Heart right ventricle (tissue), 16 donors: Measurements from ENCODE around the gene BICDL1. TPM values are rescaled to one million over a fixed set of nuclear protein-coding genes. Genes with fewer than 3 reads are reported as not detected.

ENCODE experiments used
- ATAC-seq, 8 donors: fragments of 200-7000 bp; cut with Tn5 transposase; one replicate each; pipeline ENCODE4 v1.9.1; 2020; ENCODE audit warnings: mild to moderate bottlenecking in 8 of 8, moderate library complexity in 8 of 8, moderate number of reproducible peaks in 1 of 8
- DNase-seq, 2 donors: peaks; one replicate each; pipeline ENCODE4 v3.0.0-alpha.2; 2020
- H3K27ac ChIP-seq, 10 donors: fragments of 200-600 bp; sonication (generic) in 2 of 10; one replicate each; pipeline versions ENCODE4 v1.5.0 to v1.8.0; 2020 to 2022; ENCODE audit warnings: mild to moderate bottlenecking in 3 of 10
- H3K27me3 ChIP-seq, 7 donors: fragments of 200-600 bp; one replicate each; pipeline ENCODE4 v1.8.0; 2021 to 2022; ENCODE audit warnings: mild to moderate bottlenecking in 2 of 7
- H3K36me3 ChIP-seq, 9 donors: fragments of 200-600 bp; sonication (generic) in 1 of 9; one replicate each; pipeline versions ENCODE4 v1.5.0 to v1.8.0; 2020 to 2022; ENCODE audit warnings: mild to moderate bottlenecking in 2 of 9
- H3K4me1 ChIP-seq, 9 donors: fragments of 200-600 bp; sonication (generic) in 1 of 9; one replicate each; pipeline versions ENCODE4 v1.5.0 to v1.8.0; 2020 to 2022; ENCODE audit warnings: mild to moderate bottlenecking in 4 of 9
- H3K4me3 ChIP-seq, 10 donors: fragments of 200-600 bp; sonication (generic) in 2 of 10; one replicate each; pipeline versions ENCODE4 v1.5.0 to v1.8.0; 2020 to 2022; ENCODE audit warnings: mild to moderate bottlenecking in 7 of 10, moderate library complexity in 2 of 10
- H3K9me3 ChIP-seq, 11 donors: fragments of 200-600 bp in 10 of 11; sonication (generic) in 2 of 11; one replicate each; pipeline versions ENCODE4 v1.5.0 to v1.8.0; 2013 to 2022; ENCODE audit warnings: mild to moderate bottlenecking in 2 of 11, control low read depth in 1 of 11, moderate library complexity in 1 of 11
- WGBS, 2 donors: extraction: QIAGEN DNeasy Blood & Tissue Kit; methylation state at CpG; one replicate each; pipeline ENCODE4 v1.1.7; 2013; ENCODE audit warnings: inconsistent platforms in 1 of 2; 5-methylcytosine and 5-hydroxymethylcytosine counted together
- intact Hi-C, 10 donors: fragments of 100-400 bp; cut with DNase I; formaldehyde crosslinking; loops; one replicate each; pipeline versions ENCODE4 v1.11.1 to v1.14.2; 2022
- polyA plus RNA-seq, 2 donors: library from polyadenylated mRNA; stranded (reverse); fragments of 200-250 nt; gene quantifications; one replicate each; pipeline ENCODE4 v1.2.3, GENCODE V29; 2013
- total RNA-seq, 10 donors: library from RNA; stranded (reverse); fragmentation: NEBNext Ultra II Directional in 3 of 10; extraction: Animal tissue kit (Norgen Biotek cat#: 25700) in 3 of 10; gene quantifications; one replicate each; pipeline versions ENCODE4 v1.2.1 to v1.2.4, GENCODE V29; 2021 to 2023
- TF ChIP-seq, protein P1 (sequence below), 9 donors: fragments of 200-600 bp; sonication (generic) in 2 of 9; IDR thresholded peaks; one replicate each; pipeline versions ENCODE4 v1.5.0 to v1.8.0; 2021 to 2022; ENCODE audit warnings: antibody characterized with exemption in 9 of 9, mild to moderate bottlenecking in 5 of 9, moderate library complexity in 1 of 9
- donor health status: Arrhythmogenic right ventricular cardiomyopathy.
- donor health status: ischemic (EF 13 %, LVEDD 7.1; RV severe dilation, severe dysfunction).
- donor health status: healthy with polysubstance abuse.
- donor health status: DM: no; HTN: yes; CAD: no.
- donor health status: DM: no; HTN: no; CAD: no.
- donor health status: ischemic (EF 25% LVEDD 6.9; RV normal size, moderate dysfunction).
- donor health status: ischemic (EF 25% LVEDD 5.7; RV mildly dilated, moderate dysfunction).
- donor health status: healthy.
- donor health status: DM: yes; HTN: yes; CAD: no.
- donor health status: Ischemic cardiomyopathy.
- donor health status: ischemic (EF 35%, LVEDD 5.7; RV mildly dilated, moderate dysfunction).
- donor health status: nonischemic (EF 11% LVEDD 7.7; RV severe dilation, severe dysfunction).
- donor health status: DM: yes; HTN: yes; CAD: no.
- donor health status: PGD.
- donor health status: ischemic (EF 29% LVEDD 5.4; RV normal size, mild dysfunction).
- donor health status: nonischemic (EF 23%, LVEDD 6.1; RV moderate dilation, normal function).

Gene BICDL1
- total and polyA plus RNA-seq, 12 donors: 0.10 to 1.5 (median 0.34) TPM; not detected in 2

DNA sequence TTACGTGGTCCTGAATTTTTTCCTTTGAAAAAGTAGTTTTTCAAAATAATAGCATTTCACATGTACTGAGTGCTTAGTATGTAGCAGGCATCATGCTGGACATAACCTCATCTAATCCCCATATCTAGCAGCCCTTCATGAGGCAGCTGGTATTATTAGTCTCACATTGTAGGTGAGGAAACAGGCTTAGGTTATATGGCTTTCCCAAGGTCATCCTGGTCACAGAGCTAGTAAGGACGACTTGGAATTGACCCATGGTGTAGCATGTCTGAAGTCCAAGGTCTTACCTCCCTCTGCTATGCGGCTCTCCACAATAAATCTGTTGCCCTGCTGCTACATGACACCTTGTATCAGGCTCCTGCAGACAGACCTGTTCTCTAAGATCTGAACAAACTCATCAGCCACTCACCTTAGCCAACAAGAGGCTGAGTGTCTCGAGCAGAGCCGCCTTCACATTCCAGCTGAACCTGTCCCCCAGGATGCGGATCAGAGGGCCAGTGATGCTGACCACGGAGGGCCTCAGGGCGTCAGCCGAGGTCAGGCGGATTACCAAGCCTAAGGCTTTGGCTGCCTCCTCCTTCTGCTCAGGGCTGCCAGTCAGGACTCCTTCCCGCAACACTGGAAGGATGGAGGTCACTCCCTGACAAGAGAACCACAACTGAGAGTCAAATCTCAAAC is 147.2 kb downstream of the BICDL1 start:
- peaks cover 0 to 22% (median 9%) of the 10 kb centered on the region in 9 donors for H3K4me1 ChIP-seq
- 86 to 90% methylated on average over 11 of the region's 11 CpGs for WGBS, 2 donors
- DNase-seq: no peak
- no peaks in the 10 kb centered on the region for H3K9me3 ChIP-seq
- peaks cover 0 to 100% (median 96%) of the 10 kb centered on the region in 9 donors for H3K36me3 ChIP-seq
- TF ChIP-seq, protein P1, sequence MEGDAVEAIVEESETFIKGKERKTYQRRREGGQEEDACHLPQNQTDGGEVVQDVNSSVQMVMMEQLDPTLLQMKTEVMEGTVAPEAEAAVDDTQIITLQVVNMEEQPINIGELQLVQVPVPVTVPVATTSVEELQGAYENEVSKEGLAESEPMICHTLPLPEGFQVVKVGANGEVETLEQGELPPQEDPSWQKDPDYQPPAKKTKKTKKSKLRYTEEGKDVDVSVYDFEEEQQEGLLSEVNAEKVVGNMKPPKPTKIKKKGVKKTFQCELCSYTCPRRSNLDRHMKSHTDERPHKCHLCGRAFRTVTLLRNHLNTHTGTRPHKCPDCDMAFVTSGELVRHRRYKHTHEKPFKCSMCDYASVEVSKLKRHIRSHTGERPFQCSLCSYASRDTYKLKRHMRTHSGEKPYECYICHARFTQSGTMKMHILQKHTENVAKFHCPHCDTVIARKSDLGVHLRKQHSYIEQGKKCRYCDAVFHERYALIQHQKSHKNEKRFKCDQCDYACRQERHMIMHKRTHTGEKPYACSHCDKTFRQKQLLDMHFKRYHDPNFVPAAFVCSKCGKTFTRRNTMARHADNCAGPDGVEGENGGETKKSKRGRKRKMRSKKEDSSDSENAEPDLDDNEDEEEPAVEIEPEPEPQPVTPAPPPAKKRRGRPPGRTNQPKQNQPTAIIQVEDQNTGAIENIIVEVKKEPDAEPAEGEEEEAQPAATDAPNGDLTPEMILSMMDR (IDR thresholded peaks at IDR 0.05): no peak
- no peaks in the 10 kb centered on the region for H3K27me3 ChIP-seq
- intact Hi-C loops: loop anchor here in 1 of 10 donors (10.0 kb wide), 1 partner anchor 49 kb away; no protein-coding TSS in a partner anchor
- no peak overlapping the region for H3K4me3 ChIP-seq
- no peak for ATAC-seq
- H3K27ac ChIP-seq: no peak overlapping the region

DNA sequence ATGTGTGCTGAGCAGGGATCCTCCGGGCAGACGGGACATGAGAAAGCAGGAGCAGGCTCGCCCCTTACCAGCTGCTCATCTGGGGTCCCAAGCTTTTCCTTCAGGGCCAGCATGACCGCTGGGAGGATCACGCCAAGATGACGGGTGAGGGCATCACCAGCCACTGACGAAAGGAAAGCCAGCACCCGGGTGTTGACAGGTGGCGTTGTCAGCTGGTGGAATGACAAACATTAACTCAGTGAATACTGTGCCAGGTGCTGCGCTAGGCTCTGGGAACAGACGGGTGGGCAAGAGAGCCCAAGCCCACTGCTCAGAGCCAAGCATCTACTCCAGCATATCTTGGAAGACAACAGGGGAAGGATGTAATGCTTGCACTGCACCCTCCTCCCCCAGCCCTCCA is 148.8 kb downstream of the BICDL1 start:
- ATAC-seq: peak in 3 of 8 donors; percentile 9 to 35 (median 23)
- 75 to 85% methylated on average over 11 of the region's 11 CpGs for WGBS, 2 donors
- Histone ChIP-seq H3K36me3 (peaks cover 7 to 100% (median 99%) of the 10 kb centered on the region in 9 donors), H3K4me1 (peaks cover 0 to 8% (median 2%) of the 10 kb centered on the region in 9 donors), H3K4me3 (no peak overlapping the region), H3K27ac (no peak overlapping the region), H3K27me3 (no peaks in the 10 kb centered on the region), H3K9me3 (no peaks in the 10 kb centered on the region)
- TF ChIP-seq, protein P1 (IDR thresholded peaks at IDR 0.05): no peak
- no peak for DNase-seq
- intact Hi-C loops: loop anchor here in 1 of 10 donors (10.0 kb wide), 1 partner anchor 47 kb away; no protein-coding TSS in a partner anchor

GRCh38 chr12:120138366-120138765 is 149.3 kb downstream of the BICDL1 start:
- ATAC-seq (no peak), DNase-seq (no peak)
- TF ChIP-seq, protein P1 (IDR thresholded peaks at IDR 0.05): no peak
- Histone ChIP-seq H3K27me3 (no peaks in the 10 kb centered on the region), H3K9me3 (no peaks in the 10 kb centered on the region), H3K4me1 (peaks cover 0 to 3% (median 0%) of the 10 kb centered on the region in 9 donors), H3K36me3 (peaks cover 7 to 100% (median 100%) of the 10 kb centered on the region in 9 donors), H3K4me3 (no peak overlapping the region), H3K27ac (no peak overlapping the region)
- 89 to 90% methylated on average over 9 of the region's 9 CpGs for WGBS, 2 donors
- intact Hi-C loops: loop anchor here in 1 of 10 donors (10.0 kb wide), 1 partner anchor 46 kb away; no protein-coding TSS in a partner anchor

DNA sequence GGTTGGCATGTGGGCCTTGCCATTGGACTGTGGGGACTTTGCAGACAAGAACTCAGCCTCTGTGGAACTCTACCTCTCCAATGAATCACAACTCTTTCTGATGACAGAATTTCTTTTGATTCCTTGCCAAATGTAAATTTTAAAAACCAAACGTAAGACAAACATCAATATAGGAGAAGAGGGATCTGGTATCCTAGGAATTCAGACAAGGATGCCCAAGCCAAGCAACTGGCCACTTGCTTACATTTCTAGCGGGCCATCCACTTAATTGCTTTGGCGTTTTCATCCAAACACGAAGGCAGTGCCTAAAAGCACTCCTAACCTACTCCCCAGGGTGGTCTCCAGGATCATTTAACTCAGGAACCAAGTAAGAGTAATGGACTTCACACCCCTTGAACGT is 150.9 kb downstream of the BICDL1 start:
- DNase-seq: no peak
- no peak overlapping the region for H3K4me3 ChIP-seq
- intact Hi-C loops: loop anchor here in 1 of 10 donors (10.0 kb wide), 1 partner anchor 45 kb away; no protein-coding TSS in a partner anchor
- H3K4me1 ChIP-seq: no peaks in the 10 kb centered on the region
- no peaks in the 10 kb centered on the region for H3K9me3 ChIP-seq
- no peaks in the 10 kb centered on the region for H3K27me3 ChIP-seq
- no peak for ATAC-seq
- whole genome bisulfite sequencing, 2 donors: 81 to 87% methylated on average over 5 of the region's 5 CpGs
- peaks cover 7 to 100% (median 99%) of the 10 kb centered on the region in 9 donors for H3K36me3 ChIP-seq
- TF ChIP-seq, protein P1 (IDR thresholded peaks at IDR 0.05): no peak
- H3K27ac ChIP-seq: no peak overlapping the region
